Measurements from ENCODE around the gene KRT16.
"Not testable (repeated sequence)": the region's sequence is repeated elsewhere in the genome, so short reads cannot be mapped to it uniquely, and the experiment has no call there.

KRT16 gene

GRCh38 chr17:41627316-41628072 is 14.9 kb upstream of the KRT16 start:
- Histone ChIP-seq H3K36me3 (no peaks in the 10 kb centered on the region), H3K27me3 (no peaks in the 10 kb centered on the region), H3K9me3 (no peaks in the 10 kb centered on the region), H3K4me3 (ENCODE audit: low read depth, low read length) (no peak overlapping the region), H3K4me1 (no peaks in the 10 kb centered on the region)
- DNase-seq = no peak
- no peak for TF ChIP-seq CTCF (IDR thresholded peaks at IDR 0.05; ENCODE audit: low read depth, low read length)

GRCh38 chr17:41626914-41627295 is 14.3 kb upstream of the KRT16 start:
- not testable (repeated sequence) for H3K27me3 ChIP-seq; H3K9me3 ChIP-seq; H3K4me3 ChIP-seq (ENCODE audit: low read depth, low read length); H3K4me1 ChIP-seq; H3K36me3 ChIP-seq; DNase-seq

- not testable (repeated sequence) for DNase-seq; H3K4me3 ChIP-seq (ENCODE audit: low read depth, low read length); H3K27me3 ChIP-seq; H3K9me3 ChIP-seq; H3K4me1 ChIP-seq; H3K36me3 ChIP-seq
Observed at GRCh38 chr17:41626028-41626913, 13.7 kb upstream of the KRT16 start.

GRCh38 chr17:41625602-41626001 is 13.0 kb upstream of the KRT16 start:
- DNase-seq = no peak
- Histone ChIP-seq H3K4me1 (no peaks in the 10 kb centered on the region; the same call in 1 of the 2 replicates), H3K27me3 (no peaks in the 10 kb centered on the region), H3K9me3 (no peaks in the 10 kb centered on the region; the same call in 1 of the 2 replicates), H3K36me3 (no peaks in the 10 kb centered on the region), H3K4me3 (ENCODE audit: low read depth, low read length) (no peak overlapping the region)
- TF ChIP-seq CTCF (IDR thresholded peaks at IDR 0.05; ENCODE audit: low read depth, low read length) = no peak

GRCh38 chr17:41624208-41625101 is 11.9 kb upstream of the KRT16 start, which contains the start of gene KRT17:
Gene KRT17, minus strand, starts transcription at chr17:41624575. Its CDS starts 66 bp downstream, at chr17:41624509.
- no peak for TF ChIP-seq CTCF (IDR thresholded peaks at IDR 0.05; ENCODE audit: low read depth, low read length)
- no peak for DNase-seq
- no peaks in the 10 kb centered on the region; the same call in 1 of the 2 replicates for H3K9me3 ChIP-seq

GRCh38 chr17:41623184-41623861 is 10.8 kb upstream of the KRT16 start:
- not testable (repeated sequence) for H3K4me3 ChIP-seq (ENCODE audit: low read depth, low read length); H3K9me3 ChIP-seq; H3K36me3 ChIP-seq; H3K4me1 ChIP-seq; DNase-seq; H3K27me3 ChIP-seq

More at GRCh38 chr17:41624208-41625101, 11.9 kb upstream of the KRT16 start, which contains the start of gene KRT17:
- Histone ChIP-seq H3K4me1 (no peaks in the 10 kb centered on the region; the same call in 1 of the 2 replicates), H3K36me3 (no peaks in the 10 kb centered on the region), H3K27me3 (no peaks in the 10 kb centered on the region), H3K4me3 (ENCODE audit: low read depth, low read length) (no peak within 1 kb of the TSS)

- not testable (repeated sequence) for H3K36me3 ChIP-seq; H3K9me3 ChIP-seq; H3K4me3 ChIP-seq (ENCODE audit: low read depth, low read length); H3K4me1 ChIP-seq; DNase-seq; H3K27me3 ChIP-seq
Observed at GRCh38 chr17:41622340-41623183, 10.0 kb upstream of the KRT16 start.
